SU-DHL-6 (cell line): ENCODE data around the gene ACOX1.

Experiments used
- H2AFZ ChIP-seq: fragments of 200-600 bp; sonication (generic); 2 replicates; pipeline ENCODE4 v1.6.1; 2014; ENCODE audit warnings: low read depth, mild to moderate bottlenecking, moderate library complexity, mixed read lengths, antibody characterized with exemption, low read length; ENCODE audit not compliant: severe bottlenecking
- H3F3A ChIP-seq: fragments of 200-600 bp; shearing (Covaris generic); 2 replicates; pipeline ENCODE4 v1.6.0; 2016; ENCODE audit warnings: antibody characterized with exemption, mild to moderate bottlenecking; ENCODE audit not compliant: insufficient read depth
- H3K27ac ChIP-seq: fragments of 200-600 bp; sonication (generic); 2 replicates; pipeline ENCODE4 v1.5.1; 2016; ENCODE audit warnings: low read depth, mild to moderate bottlenecking, low read length, moderate library complexity, mixed read lengths
- H3K27me3 ChIP-seq: fragments of 200-600 bp; sonication (generic), shearing (Covaris generic); 2 replicates; pipeline ENCODE4 v1.6.0; 2014; ENCODE audit warnings: mild to moderate bottlenecking, low read length
- H3K36me3 ChIP-seq: fragments of 200-600 bp; sonication (generic); 2 replicates; pipeline ENCODE4 v1.6.1; 2014; ENCODE audit warnings: mild to moderate bottlenecking, low read length, mixed read lengths
- H3K4me2 ChIP-seq: fragments of 300-600, 200-600 bp; shearing (Covaris generic), sonication (generic); 2 replicates; pipeline ENCODE4 v1.6.0; 2014; ENCODE audit warnings: low read length, low read depth, mild to moderate bottlenecking; ENCODE audit not compliant: poor library complexity, severe bottlenecking
- H3K4me3 ChIP-seq: fragments of 200-600 bp; sonication (generic); 2 replicates; pipeline ENCODE4 v1.5.1; 2014; ENCODE audit warnings: antibody characterized with exemption, low read length, mild to moderate bottlenecking, mixed read lengths; ENCODE audit not compliant: insufficient read depth, poor library complexity, severe bottlenecking
- H3K79me2 ChIP-seq: fragments of 200-600 bp; sonication (generic); 2 replicates; pipeline ENCODE4 v1.6.1; 2014; ENCODE audit warnings: mild to moderate bottlenecking, low read length, moderate library complexity; ENCODE audit not compliant: insufficient read depth
- H3K9ac ChIP-seq: fragments of 200-600 bp; sonication (generic); 2 replicates; pipeline ENCODE4 v1.7.0; 2014; ENCODE audit warnings: mild to moderate bottlenecking, low read length
- H3K9me2 ChIP-seq: fragments of 200-600 bp; sonication (generic); replicated peaks from 2 replicates; pipeline ENCODE4 v1.6.1; 2014; ENCODE audit warnings: low read length; ENCODE audit not compliant: insufficient read depth
- H3K9me3 ChIP-seq: fragments of 200-600 bp; sonication (generic); 2 replicates; pipeline ENCODE4 v1.6.1; 2014; ENCODE audit warnings: low read length, mixed read lengths; ENCODE audit not compliant: insufficient read depth
- H4K20me1 ChIP-seq: fragments of 200-600 bp; sonication (generic); 2 replicates; pipeline ENCODE4 v1.6.1; 2014; ENCODE audit warnings: low read depth, mild to moderate bottlenecking, antibody characterized with exemption, low read length, moderate library complexity, mixed read lengths
- CTCF ChIP-seq: fragments of 200-600 bp; sonication (generic); IDR thresholded peaks from one replicate; pipeline ENCODE4 v1.5.1; 2017; ENCODE audit warnings: antibody characterized with exemption, mild to moderate bottlenecking, low read length, moderate library complexity; ENCODE audit not compliant: insufficient read depth, poor library complexity, severe bottlenecking
- EZH2phosphoT487 ChIP-seq: fragments of 200-600 bp; sonication (generic), shearing (Covaris generic); conservative IDR thresholded peaks from 2 replicates; pipeline ENCODE4 v1.6.1; 2018; ENCODE audit warnings: mild to moderate bottlenecking, antibody characterized with exemption, low read length, moderate library complexity, mixed read lengths

Gene ACOX1

GRCh38 chr17:76022973-76023899, 44.3 kb upstream of the ACOX1 start:
- H3K36me3 ChIP-seq = no peaks in the 10 kb centered on the region
- no peaks in the 10 kb centered on the region for H3K79me2 ChIP-seq
- H3K4me3 ChIP-seq = no peak overlapping the region
- TF ChIP-seq CTCF (no peak), EZH2phosphoT487 (no peak)
- H3F3A ChIP-seq = 0 out of 2 replicates have a peak, but pooled peaks cover 4% of the 10 kb centered on the region
- H4K20me1 ChIP-seq = no peaks in the 10 kb centered on the region
- no peak overlapping the region for H2AFZ ChIP-seq
- H3K9ac ChIP-seq = no peak overlapping the region
- H3K9me3 ChIP-seq = no peaks in the 10 kb centered on the region
- H3K27me3 ChIP-seq = no peaks in the 10 kb centered on the region
- H3K27ac ChIP-seq = no peak overlapping the region
- H3K9me2 ChIP-seq = no peaks in the 10 kb centered on the region
- H3K4me2 ChIP-seq = no peak overlapping the region

- H3K9me2 ChIP-seq = no peaks in the 10 kb centered on the region
- H3F3A ChIP-seq = 0 out of 2 replicates have a peak, but pooled peaks cover 4% of the 10 kb centered on the region
- no peak overlapping the region for H3K27ac ChIP-seq
- TF ChIP-seq CTCF (no peak), EZH2phosphoT487 (no peak)
- no peaks in the 10 kb centered on the region for H3K9me3 ChIP-seq
- no peak overlapping the region for H2AFZ ChIP-seq
- H3K4me3 ChIP-seq = no peak overlapping the region
- H3K4me2 ChIP-seq = no peak overlapping the region
- no peaks in the 10 kb centered on the region for H3K79me2 ChIP-seq
- H4K20me1 ChIP-seq = no peaks in the 10 kb centered on the region
- H3K36me3 ChIP-seq = no peaks in the 10 kb centered on the region
- no peaks in the 10 kb centered on the region for H3K27me3 ChIP-seq
- H3K9ac ChIP-seq = no peak overlapping the region
These were observed 43.3 kb upstream of the ACOX1 start for GRCh38 chr17:76022285-76022684.

GRCh38 chr17:76019833-76020467, 41.0 kb upstream of the ACOX1 start:
- H3K9ac ChIP-seq = no peak overlapping the region
- no peak overlapping the region for H3K4me3 ChIP-seq
- H4K20me1 ChIP-seq = no peaks in the 10 kb centered on the region
- no peaks in the 10 kb centered on the region for H3K9me2 ChIP-seq
- H3K9me3 ChIP-seq = no peaks in the 10 kb centered on the region
- no peak overlapping the region for H2AFZ ChIP-seq
- H3K4me2 ChIP-seq = no peak overlapping the region
- TF ChIP-seq EZH2phosphoT487 (no peak), CTCF (no peak)
- no peaks in the 10 kb centered on the region for H3K36me3 ChIP-seq
- no peaks in the 10 kb centered on the region for H3K79me2 ChIP-seq
- no peak overlapping the region for H3K27ac ChIP-seq
- H3K27me3 ChIP-seq = no peaks in the 10 kb centered on the region
- H3F3A ChIP-seq = 0 out of 2 replicates have a peak, but pooled peaks cover 4% of the 10 kb centered on the region
